HL-60 (cell line): ENCODE results near the gene HECW1.

Experiments used
- DNase-seq, 2 experiments: peaks; one replicate each; pipeline ENCODE4 v3.0.0-alpha.2; 2010 to 2020; ENCODE audit warnings: low read depth in 1 of 2, low spot score in 1 of 2
- H3K27ac ChIP-seq: fragments of 250-450 bp; sonication (Bioruptor Pico); replicated peaks from 2 replicates; pipeline ENCODE4 v1.5.1; 2020; ENCODE audit warnings: mild to moderate bottlenecking, moderate library complexity
- H3K27me3 ChIP-seq: fragments of 250-450 bp; sonication (Bioruptor Pico); 2 replicates; pipeline ENCODE4 v1.5.1; 2021; ENCODE audit warnings: mild to moderate bottlenecking, moderate library complexity; ENCODE audit not compliant: insufficient read depth, poor library complexity, severe bottlenecking
- H3K4me3 ChIP-seq: replicated peaks from 2 replicates; pipeline ENCODE4 v1.5.1; 2011; ENCODE audit warnings: mild to moderate bottlenecking, control low read depth, low read length; ENCODE audit not compliant: insufficient read depth
- CTCF ChIP-seq: IDR thresholded peaks from one replicate; pipeline ENCODE4 v1.5.1; 2011; ENCODE audit warnings: low read length, control low read depth, inconsistent platforms; ENCODE audit not compliant: insufficient read depth
- GABPA ChIP-seq: IDR thresholded peaks from 2 replicates; pipeline ENCODE4 v1.6.1; 2012; ENCODE audit warnings: low read depth
- POLR2AphosphoS5 ChIP-seq: IDR thresholded peaks from 2 replicates; pipeline ENCODE4 v1.6.1; 2012; ENCODE audit warnings: low read depth
- REST ChIP-seq: IDR thresholded peaks from 2 replicates; pipeline ENCODE4 v1.6.1; 2012; ENCODE audit warnings: low read depth; ENCODE audit not compliant: insufficient replicate concordance
- SPI1 ChIP-seq: IDR thresholded peaks from 2 replicates; pipeline ENCODE4 v1.6.1; 2012; ENCODE audit warnings: low read depth, mild to moderate bottlenecking, borderline replicate concordance

Gene HECW1

GRCh38 chr7:43535031-43535451 is 422.6 kb downstream of the HECW1 start:
- DNase-seq: no peak
- Histone ChIP-seq H3K27me3 (no peaks in the 10 kb centered on the region), H3K4me3 (no peak overlapping the region), H3K27ac (no peak overlapping the region)
- no peak for TF ChIP-seq SPI1
- no peak for TF ChIP-seq REST
- TF ChIP-seq CTCF: no peak
- no peak for TF ChIP-seq POLR2AphosphoS5
- TF ChIP-seq GABPA: no peak

DNA sequence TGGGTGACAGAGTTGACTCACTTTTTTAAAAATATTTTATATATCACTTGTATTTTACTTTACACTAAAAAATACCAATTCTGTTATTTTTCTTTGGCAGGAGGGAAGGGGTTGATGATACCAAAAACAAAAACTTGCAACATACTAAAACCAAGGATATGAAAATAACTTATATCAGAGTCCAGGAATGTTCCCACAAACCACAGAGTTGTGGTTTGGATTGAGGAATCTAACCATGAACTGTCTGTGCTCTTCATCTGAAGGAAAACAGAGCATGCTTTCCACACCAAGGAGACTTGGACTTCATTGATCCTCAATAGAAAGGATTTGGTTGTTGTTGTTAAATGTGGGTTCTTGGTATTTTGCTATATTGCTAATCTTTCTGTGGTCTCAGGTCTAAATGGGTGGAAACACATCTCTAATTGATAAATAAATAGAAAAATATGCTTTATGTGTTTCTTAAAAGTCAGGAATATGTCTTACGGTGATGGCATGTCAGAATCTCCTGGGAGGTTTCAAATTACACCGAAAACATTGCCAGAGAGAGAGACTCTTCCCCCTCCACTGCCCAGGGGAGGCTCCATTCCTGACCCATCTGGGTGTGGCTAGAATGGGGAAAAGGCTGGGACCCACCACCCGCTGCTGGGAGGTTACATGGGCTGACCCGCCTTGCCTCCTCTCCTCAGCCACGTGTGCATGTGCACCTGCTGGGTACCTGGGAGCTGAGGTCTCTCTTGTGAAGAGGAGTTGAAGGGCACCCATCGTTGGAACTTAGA is 423.6 kb downstream of the HECW1 start:
- DNase-seq: no peak
- Histone ChIP-seq H3K27me3 (no peaks in the 10 kb centered on the region), H3K4me3 (no peak overlapping the region), H3K27ac (no peak overlapping the region)
- TF ChIP-seq POLR2AphosphoS5 (no peak), GABPA (no peak), REST (no peak), CTCF (no peak), SPI1 (no peak)

- H3K4me3 ChIP-seq: no peak overlapping the region
- no peak for DNase-seq
- TF ChIP-seq SPI1 (no peak), GABPA (no peak), CTCF (no peak), REST (no peak), POLR2AphosphoS5 (no peak)
- no peaks in the 10 kb centered on the region for H3K27me3 ChIP-seq
- H3K27ac ChIP-seq: no peak overlapping the region
Observed at GRCh38 chr7:43536773-43537172, 424.3 kb downstream of the HECW1 start.
